Suprapubic skin (tissue), 3 donors: Measurements from ENCODE around the gene OSM.

Experiments used
- POLR2A ChIP-seq, 2 donors: fragments of 450-650 bp; IDR thresholded peaks; one replicate each; pipeline ENCODE4 v1.6.1; 2017; ENCODE audit warnings: antibody characterized with exemption in 2 of 2, mild to moderate bottlenecking in 2 of 2, moderate library complexity in 2 of 2
- TF ChIP-seq, protein P1 (sequence below), 2 donors: fragments of 200-600 bp in 1 of 2; fragments of 450-650 bp in 1 of 2; sonication (generic) in 1 of 2; IDR thresholded peaks; one replicate each; pipeline ENCODE4 v1.5.1; 2016 to 2019; ENCODE audit warnings: antibody characterized with exemption in 2 of 2, mild to moderate bottlenecking in 1 of 2, moderate library complexity in 1 of 2

- TF ChIP-seq, protein P1, sequence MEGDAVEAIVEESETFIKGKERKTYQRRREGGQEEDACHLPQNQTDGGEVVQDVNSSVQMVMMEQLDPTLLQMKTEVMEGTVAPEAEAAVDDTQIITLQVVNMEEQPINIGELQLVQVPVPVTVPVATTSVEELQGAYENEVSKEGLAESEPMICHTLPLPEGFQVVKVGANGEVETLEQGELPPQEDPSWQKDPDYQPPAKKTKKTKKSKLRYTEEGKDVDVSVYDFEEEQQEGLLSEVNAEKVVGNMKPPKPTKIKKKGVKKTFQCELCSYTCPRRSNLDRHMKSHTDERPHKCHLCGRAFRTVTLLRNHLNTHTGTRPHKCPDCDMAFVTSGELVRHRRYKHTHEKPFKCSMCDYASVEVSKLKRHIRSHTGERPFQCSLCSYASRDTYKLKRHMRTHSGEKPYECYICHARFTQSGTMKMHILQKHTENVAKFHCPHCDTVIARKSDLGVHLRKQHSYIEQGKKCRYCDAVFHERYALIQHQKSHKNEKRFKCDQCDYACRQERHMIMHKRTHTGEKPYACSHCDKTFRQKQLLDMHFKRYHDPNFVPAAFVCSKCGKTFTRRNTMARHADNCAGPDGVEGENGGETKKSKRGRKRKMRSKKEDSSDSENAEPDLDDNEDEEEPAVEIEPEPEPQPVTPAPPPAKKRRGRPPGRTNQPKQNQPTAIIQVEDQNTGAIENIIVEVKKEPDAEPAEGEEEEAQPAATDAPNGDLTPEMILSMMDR (IDR thresholded peaks at IDR 0.05) = no peak
- no peak for TF ChIP-seq POLR2A (IDR thresholded peaks at IDR 0.05)
These were observed 48.3 kb upstream of the OSM start for GRCh38 chr22:30314915-30315314.
